Measurements from ENCODE around the gene GUCA1C.
A peak's percentile ranks its signal among the peaks of the same experiment; 100 is the strongest.

Gene GUCA1C

DNA sequence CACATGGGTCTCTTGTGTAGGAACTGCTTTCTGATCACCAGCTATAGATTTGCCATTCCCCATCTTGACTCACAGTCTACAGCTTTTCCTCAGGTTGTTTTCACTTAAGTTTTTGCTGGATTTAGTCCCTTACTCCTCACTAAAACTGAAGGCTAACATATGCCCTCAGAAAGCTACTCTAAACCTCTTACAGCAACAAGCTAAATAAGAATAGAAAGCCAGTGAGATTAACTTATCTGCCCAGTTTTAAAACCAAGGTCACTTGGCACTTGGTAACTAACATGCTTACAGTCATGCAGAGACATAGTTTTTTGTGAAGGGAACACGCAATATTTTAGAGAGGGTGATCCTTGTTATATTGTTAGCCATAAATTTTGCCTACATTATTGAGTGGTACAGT, at the start of gene GUCA1C:
Gene GUCA1C, minus strand, starts transcription at position 180 of the 400 bp plus-strand sequence. Its CDS starts 117 bp downstream, at position 63.
- DNase-seq (ENCODE audit: low read depth): no peak

DNA sequence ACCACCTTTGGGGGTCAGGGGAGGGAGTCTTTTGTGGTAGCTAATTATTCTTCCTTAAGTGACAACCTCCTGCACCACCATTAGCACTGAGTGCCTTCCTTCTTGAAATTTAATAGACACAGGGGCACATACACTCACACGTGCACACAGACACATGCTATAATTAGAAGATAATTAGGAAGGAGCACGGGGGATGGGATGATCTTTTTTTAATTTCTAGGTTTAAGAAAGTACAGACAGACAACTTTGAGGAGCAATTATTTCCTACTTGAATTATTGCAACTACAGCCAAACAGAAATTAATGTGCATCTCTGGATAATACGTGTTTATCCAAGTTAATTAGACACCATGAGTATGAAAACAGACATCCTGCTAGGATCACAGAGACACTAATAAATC, 44.8 kb upstream of the GUCA1C start:
- no peak for DNase-seq (ENCODE audit: low read depth)

GRCh38 chr3:108985844-108986243, 32.2 kb upstream of the GUCA1C start:
- no peak for DNase-seq (ENCODE audit: low read depth)

GRCh38 chr3:108983051-108983450, 29.4 kb upstream of the GUCA1C start:
- no peak for DNase-seq (ENCODE audit: low read depth)

- DNase-seq (ENCODE audit: low read depth): no peak
These were observed 22.4 kb upstream of the GUCA1C start for GRCh38 chr3:108976058-108976457.

GRCh38 chr3:108973019-108973418, 19.3 kb upstream of the GUCA1C start:
- no peak for DNase-seq (ENCODE audit: low read depth)

DNA sequence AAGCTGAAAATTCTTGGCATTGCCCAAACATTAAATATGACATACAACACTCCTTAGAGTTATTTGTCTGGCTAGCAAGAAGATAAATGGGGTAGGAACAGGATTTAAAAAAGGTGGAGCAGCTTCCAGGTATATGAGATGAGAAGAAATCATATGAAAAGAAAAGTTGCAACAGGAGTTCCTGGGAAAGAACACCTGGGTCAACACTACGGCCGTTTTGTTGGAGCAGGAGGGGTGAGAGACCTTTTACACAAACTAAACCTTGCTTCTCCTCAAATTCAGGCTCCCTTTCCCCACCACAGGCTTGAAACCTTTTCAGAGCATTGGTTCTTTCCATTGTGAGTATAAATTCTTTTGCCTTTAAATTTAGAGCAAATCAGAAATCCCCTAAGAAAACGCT, 18.8 kb upstream of the GUCA1C start:
- DNase-seq (ENCODE audit: low read depth): no peak

DNA sequence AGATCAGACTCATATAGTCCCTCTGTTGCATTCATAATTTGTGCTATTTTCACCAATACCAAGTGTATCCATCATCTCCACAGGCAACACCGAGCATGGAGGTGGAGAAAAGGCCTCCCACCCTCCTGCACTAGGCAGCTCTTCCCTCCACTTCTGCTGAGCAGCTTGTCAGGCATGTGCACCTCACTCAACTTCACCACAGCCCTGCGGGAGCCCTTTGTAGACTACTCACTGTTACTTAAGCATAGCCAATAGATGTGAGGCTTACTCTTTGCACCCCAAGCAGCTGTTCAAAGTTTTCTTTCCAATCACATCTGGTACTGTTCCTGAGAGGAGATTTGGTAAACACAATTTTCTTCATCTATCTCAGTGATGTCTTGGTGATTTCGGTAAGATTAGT, 16.9 kb upstream of the GUCA1C start:
- DNase-seq (ENCODE audit: low read depth): no peak

GRCh38 chr3:108966773-108967172, 13.1 kb upstream of the GUCA1C start:
- no peak for DNase-seq (ENCODE audit: low read depth)

- no peak for DNase-seq (ENCODE audit: low read depth)
These were observed 5.3 kb upstream of the GUCA1C start for GRCh38 chr3:108959017-108959416.

DNA sequence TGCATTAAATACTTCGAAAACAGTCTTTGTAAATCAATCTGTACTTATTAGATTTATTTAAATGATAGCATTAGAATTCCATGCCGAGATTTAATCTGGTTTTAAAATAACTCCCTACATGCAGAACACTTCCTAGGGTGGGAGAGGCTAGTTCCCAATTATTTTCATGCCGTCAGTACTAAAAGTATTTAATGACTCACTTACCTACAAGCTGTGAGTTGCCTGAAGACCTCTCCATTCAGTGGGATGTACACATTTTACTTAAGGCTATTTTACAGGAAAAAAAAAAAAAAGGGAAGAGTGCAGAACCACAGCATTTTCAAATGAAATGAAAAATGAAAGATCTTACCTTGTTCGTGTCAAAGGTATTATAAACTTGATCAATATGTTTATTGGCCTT, 469 bp downstream of the GUCA1C start:
- DNase-seq (ENCODE audit: low read depth): no peak

DNA sequence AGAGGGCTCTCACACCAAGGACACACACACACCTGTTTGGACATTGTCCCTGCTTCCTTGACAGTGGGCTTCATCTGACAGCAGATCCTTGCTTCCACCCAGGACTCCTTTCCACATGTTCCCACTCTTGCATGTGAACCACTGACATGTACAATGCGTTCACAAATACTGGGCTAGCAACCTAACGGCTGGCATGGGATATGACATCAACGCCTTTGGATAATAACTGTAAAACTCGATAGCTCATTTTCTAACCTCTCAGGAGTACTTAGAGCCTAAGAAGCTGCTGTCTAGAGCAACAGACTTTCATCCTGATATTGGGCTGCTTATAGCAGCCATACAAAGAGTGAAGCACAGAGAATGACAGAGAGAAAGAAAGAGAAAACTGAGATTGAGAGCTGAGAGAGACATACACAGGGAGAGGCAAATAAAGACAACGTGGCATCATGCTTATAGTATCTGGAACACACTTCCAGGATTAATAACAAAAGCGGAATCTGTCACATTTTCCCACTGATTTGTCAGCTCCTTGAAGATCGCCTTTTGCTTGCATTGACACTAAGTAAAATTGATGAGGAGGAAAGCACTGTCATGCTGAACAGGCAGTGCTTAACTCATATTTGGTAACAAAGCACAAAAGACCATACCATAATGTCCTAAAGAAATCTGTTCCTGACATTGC, 1.7 kb downstream of the GUCA1C start:
- DNase-seq (ENCODE audit: low read depth): no peak

DNA sequence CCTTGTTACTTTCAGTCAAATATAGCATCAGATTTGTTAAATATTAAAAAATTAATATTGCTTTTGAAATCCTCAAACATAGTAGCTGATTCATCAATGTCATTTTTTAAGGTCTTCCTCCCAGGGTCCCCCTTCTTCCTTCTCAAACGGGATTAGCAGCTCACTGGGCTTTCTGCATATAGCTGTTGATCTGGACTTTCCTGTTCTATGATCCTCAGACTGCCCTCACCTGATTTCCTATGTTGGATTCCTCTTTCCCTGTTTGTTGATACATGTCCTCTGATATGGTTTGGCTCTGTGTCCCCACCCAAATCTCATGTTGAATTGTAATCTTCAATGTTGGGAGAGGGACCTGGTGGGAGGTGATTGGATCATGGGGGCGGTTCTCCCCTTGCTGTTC, 5.8 kb downstream of the GUCA1C start:
- no peak for DNase-seq (ENCODE audit: low read depth)

- DNase-seq (ENCODE audit: low read depth): no peak
These were observed 7.1 kb downstream of the GUCA1C start for GRCh38 chr3:108946292-108947285.

GRCh38 chr3:108940568-108941263, 13.0 kb downstream of the GUCA1C start:
- DNase-seq (ENCODE audit: low read depth): no peak

DNA sequence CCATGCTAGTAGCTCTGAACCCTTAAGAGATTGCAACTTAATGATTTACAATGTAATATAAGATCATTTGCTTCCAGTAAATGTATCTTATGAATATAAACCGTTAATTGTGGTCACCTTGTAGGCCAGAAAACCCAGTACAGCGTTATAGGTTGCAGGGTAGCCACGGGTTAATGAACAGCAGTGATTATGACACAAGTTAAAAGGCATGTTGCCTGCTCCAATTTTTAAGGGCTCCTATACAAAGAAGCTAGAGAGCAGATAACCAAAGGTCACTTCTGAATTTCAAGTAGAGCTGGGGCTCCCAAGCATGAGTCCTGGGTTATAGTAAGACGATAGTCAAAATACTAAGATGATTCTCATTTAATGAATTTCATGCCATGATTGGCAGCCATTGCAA, 13.5 kb downstream of the GUCA1C start:
- DNase-seq (ENCODE audit: low read depth): no peak

DNA sequence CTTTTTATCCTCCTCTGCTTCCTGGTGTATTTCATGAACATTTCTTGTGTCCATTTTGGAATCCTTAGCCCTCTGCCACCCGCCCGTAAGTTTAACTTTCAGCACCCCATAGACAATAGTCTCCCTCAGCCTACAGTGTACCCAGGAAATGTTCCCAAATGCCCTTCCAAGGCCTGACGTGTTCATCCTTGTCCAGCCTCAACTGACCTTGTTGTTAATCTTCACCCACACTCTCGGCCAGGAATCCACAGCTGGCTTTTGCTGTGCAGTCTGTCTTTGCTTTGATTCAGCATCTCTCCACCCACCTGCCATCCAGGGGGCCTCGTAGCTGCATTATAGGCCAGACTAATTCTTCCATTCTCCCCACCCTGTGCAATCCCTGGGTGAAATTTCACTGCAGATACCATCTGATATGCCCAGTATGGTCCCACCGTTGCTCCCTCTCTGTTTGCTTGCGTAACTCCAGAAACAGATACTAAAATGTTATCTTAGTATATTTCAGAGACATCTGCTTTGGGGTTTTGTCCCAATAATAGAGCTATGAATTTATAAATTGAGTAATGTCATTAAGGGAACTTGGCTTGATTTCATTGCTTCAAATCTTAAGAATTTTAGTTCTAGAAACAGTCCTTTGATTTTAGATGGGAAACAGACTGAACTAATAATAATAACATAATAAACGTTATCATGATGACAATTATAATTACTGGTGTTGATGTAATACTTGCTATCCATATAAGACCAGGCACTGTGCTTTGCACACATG, 16.6 kb downstream of the GUCA1C start:
- no peak for DNase-seq (ENCODE audit: low read depth)

DNA sequence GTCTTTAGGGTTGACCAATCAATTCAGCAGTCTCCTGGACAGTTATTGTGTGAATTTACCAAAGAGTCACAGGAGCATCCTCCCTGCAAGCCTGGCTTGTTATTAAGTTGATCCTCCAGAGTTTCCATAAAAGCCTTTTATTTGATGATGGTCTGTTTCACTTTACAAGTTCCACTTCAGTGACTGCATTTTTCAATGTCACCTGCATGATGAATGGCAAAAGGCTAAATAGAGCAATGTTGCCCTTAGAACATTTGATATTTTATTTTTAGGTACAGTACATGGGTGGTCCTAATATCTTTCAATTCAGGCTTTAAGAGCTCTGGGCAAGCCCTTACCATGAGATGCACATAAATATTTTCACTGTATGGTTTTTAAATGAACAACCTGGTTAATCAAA, 22.6 kb downstream of the GUCA1C start:
- no peak for DNase-seq (ENCODE audit: low read depth)

DNA sequence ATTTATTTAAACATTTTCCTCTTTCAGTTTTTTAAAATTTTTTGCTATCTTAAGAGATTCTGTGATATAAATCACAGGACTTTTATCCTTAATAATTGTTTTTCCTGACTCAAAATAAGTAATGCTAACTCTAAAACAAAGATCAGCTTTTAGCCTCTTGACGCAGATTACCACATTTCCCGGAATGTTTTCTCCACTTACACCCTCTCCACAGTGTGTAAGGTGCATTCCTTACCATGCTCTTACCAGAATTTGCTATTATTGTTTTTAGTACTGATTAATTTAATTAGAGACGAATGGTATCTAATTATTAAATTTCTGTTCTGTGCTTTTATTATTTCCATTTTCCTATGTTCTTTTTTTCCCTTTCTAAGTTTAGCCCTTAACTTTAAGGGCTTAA, 34.8 kb downstream of the GUCA1C start:
- DNase-seq (ENCODE audit: low read depth): no peak

DNA sequence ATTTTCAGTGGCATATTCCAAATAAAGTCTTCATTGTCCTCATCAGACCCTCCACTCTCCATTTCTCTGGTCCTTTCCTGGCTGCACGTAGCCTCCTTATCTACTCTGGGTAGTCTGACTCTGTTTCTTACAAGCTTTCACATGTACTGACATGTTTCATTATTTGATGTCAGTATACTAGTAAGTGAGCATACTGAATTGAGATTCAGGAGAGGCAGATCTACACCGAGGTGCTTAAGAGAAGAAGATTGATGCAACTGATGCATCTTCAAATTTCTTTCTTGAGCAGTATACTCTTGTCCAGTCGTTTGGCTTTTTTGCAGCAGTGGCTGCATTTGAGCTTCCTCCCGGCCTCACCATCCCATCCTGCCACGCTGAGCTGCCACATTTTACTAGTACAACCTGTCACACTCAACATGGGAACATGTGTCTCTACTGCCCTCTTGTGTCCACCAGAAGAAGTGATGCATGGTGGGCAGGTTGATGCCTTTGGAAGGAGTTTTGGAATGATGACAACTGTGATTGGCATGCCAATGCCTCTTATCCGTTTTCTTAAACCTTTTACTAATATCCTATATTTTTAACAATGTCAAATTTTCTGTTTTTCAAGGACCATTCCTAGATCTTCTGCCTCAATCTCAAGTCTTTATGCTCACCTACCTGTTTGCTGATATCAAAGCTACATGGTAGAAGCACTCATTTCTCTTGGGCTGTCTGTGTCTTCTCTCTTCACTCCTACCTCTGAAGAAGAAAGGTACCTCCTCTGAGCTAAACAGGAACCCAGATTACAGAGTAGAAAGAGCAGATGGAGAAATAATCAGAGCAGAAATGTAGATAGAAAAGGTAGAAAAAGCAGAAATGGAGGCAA, 38.7 kb downstream of the GUCA1C start:
- peak; percentile 15 for DNase-seq (ENCODE audit: low read depth)

DNA sequence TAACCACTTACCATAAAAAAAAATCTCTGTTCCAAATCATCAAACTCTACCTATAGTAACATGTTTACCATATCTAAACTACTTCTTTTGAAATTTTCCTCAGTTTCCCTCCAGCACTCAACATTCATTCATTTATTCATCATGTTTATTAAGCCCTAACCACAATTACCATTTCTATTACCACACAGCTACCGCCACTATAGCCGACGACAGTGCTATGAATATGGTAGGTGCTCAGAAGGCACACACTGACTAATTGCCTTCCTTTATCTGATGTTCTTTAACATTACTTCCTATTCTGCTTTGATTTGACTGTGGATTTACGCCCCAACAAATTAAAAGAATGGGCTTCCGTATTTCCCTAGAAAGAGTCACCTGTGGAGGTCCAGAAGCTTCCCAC, 43.9 kb downstream of the GUCA1C start:
- no peak for DNase-seq (ENCODE audit: low read depth)

Data from activated T-helper 9 cell treated with anti-CD3 and anti-CD28 coated beads, Interleukin-2, amount 50 U/mL, for 16 hours (primary cell).